Pulmonary artery endothelial cell (primary cell): ENCODE results near the gene FTO. TPM values are rescaled to one million over a fixed set of nuclear protein-coding genes. Genes with fewer than 3 reads are reported as not detected.

Experiments
- DNase-seq: peaks from one replicate; pipeline ENCODE4 v3.0.0-alpha.2; 2011; ENCODE audit warnings: low read depth, low spot score
- total RNA-seq: library from RNA; depleted of rRNA; stranded (reverse); fragments of >200 nt; gene quantifications from 2 replicates; pipeline ENCODE4 v1.2.3, GENCODE V29; 2014

The FTO gene
- total RNA-seq, 1 donor from 2014 or later: 57.4 TPM

DNA sequence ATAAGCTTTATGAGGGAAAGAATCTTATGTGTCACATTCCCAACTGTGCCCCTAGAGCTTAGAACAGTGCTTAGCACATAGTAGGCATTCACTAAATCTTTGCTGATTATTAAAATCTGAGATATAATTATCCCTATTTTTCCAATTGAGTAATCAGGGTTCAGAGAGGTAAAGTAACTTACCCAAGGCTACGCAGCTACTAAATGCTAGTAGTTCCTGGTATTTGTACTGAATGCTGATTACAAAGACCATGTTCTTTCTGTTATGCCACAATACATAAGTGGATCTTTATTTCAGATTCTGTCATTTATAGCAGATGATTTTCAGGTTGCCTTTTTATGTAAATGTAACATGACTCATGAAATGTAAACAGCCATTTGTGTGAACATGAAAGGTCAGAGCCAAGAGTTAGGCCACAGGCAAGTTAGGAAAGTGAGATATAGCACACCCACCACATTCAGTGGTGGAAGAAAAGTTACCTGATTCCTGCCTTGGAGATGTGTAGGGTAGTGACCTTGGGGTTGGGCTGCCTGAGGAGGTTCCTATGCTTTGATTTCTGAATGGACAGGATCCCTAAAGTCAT lies 77.2 kb downstream of the FTO start:
- DNase-seq: no peak

DNA sequence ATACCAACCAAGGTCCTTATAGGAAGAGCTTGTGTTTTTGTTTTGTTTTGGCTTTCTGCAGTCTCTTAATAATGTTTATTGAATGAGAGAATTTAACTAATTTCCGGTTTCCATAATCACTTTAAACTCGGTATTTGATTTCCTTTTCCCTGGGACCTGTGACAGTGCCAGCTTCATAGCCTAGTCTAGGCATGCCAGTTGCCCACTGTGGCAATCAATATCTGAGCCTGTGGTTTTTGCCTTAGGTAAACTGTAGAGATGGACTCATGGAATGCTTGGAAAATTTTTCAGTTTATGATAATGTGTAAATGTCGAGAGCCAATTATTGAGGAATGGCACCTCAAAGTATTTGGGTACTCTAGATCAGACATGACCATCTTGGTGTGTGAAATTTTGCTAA lies 78.2 kb downstream of the FTO start:
- no peak for DNase-seq

DNA sequence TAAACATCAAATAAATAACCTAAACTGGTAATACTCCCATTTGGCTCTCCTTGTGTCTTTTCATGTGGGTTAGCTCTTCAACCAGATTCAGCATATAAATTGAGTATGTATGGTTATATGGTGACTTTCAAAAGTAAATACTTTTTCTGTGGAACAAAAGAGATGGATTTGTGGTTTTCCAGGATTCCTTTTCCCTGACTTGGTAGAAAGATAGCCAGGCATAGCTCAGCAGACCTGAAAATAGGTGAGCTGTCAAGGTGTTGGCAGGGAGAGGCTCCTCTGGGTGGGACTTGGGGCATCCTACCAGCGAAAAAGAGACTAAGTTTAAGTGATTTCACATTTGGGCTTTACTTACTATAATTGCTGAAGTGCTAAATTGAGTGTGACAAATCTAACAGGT lies 80.3 kb downstream of the FTO start:
- no peak for DNase-seq

DNA sequence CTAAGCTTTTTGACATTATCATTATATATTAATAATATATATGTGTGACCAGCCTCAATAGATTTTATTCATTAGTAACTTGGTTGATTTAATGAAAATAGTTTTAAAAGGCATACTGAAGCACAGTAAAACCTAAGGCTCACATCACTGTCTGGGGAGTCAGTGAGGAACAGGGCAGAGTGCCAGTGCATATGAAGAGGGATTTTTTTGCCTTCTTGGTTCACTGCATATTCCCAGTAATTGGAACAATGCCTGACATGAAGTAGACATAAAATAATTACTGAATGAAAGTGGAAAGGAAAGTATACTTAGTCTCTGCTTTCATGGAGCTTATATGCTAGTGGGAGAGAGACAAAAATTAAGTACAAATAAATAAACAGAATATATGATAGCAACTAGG lies 81.1 kb downstream of the FTO start:
- no peak for DNase-seq

DNA sequence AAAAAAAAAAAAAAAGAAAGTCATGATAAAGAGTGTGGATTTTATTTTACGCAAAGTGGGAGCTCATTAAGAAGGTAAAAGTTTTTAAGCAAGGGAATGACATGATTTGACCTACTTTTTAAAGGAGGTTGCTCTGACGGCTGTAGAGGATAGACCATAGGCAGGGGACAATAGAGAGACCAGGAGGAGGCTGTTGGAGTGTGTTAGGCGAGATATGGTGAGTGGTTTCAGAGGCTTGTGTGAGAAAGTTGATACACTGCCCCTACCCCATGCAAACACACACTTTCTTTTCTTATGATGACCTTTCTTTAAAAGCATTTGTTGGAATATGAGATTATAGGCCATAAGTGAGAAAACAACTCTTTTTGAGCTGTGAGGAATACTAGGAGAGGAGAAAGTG lies 82.0 kb downstream of the FTO start:
- no peak for DNase-seq

DNA sequence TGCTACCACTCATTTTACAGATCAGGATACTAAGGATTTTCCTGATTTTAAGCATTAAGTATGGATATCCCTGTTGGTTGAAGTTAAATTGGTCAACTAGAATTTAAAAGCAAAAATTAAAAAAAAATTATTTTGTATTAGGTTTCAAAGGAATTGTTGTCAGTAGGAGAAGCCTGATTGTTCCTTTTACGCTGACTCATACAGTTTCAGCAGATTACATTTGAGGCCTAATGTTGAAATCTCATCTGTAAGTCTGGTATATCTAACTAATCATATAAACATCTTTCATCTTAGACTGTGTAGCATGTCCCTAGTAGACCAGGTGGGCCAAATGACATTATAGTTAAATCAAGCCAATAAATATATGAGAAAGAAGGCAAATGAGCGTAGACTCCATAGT lies 83.5 kb downstream of the FTO start:
- no peak for DNase-seq

DNA sequence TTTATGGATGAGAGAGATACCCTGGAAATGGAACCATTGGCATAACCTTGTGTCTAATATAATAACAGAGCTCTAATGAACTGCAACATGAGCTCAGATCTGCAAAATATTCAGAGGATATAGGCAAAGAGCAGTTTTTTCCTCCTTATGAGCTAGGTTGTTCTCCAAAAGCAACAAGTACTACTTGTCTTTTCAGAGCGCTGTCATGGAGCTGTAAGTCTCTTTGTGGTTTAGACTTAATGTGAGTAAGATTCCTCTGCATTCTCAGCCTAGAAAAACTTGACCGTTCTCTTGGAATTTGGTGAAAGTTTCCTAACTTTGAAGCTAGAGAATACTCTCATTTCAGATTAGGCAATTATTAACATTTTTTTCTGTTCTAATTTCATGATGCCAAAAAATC lies 85.2 kb downstream of the FTO start:
- no peak for DNase-seq

DNA sequence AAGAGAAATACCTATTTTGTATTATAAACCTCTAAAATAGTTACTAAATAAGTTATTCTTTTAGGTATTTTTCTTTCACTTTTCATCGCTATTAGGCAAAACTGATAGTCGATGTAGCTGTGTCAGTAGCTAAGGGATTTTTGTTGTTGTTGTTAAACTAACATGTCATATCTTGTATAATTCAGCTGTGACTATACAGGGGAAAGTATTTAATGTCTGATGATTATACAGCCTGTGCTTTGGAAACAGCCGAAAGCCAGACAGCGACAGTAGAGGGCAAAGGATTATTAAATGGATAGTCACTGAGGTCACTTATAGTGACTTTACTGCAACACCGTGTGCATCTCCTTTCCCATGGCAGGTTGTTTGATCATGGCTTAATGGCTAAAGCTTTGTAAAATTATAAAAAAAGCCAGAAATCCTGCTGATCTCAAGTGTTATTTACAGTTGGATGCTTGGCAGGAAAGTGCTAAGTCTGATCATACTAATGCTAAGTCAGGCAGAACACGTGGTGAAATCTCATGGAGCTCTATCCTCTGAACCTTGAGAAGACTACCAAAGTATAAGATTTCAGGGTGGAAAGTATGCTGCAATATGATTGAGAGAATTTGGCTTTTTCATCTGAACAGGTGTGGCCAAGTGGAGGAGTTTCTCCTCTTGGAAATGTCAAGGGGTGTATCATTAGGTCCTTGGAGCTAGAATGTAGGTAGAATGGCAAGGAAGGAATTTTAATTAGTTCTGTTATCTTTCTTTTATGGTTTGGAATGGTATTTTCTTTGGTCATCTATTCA lies 88.4 kb downstream of the FTO start:
- no peak for DNase-seq

DNA sequence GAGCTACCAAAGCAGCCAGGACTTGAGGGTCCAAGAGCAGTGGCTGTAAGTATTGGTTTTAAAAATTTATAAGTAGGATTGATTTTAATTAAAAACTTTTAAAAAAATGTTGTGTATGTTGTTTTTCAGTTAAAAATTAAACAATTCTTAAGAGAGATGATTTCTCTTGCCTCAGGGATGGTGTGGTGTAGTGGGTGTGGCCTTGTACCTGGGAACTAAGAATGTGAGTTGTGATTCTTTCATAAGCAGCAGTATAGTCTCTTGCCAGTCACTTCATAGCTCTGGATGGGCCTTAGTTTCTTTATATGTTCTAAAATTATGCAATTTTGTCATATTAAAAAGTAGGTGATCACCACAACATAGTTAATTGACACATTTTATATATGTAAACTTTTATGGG lies 99.5 kb downstream of the FTO start:
- no peak for DNase-seq

DNA sequence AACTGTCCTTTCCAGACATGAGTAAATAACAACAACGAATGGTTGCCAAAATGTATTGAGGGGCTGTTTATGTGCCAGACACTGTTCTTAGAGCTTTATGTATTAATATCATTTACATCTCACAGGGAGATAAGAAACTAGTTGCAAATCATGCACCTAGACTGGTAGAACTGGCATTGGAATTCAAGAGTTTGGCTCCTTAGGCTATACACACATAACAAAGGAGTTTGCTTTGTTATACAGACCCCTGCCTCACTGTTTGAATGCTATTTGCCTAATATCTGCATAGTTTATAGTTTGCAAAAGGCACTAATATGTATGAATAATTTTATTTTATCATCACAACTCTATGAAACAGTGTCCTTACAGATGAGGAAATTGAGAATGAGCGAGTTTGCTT lies 100.0 kb downstream of the FTO start:
- no peak for DNase-seq

DNA sequence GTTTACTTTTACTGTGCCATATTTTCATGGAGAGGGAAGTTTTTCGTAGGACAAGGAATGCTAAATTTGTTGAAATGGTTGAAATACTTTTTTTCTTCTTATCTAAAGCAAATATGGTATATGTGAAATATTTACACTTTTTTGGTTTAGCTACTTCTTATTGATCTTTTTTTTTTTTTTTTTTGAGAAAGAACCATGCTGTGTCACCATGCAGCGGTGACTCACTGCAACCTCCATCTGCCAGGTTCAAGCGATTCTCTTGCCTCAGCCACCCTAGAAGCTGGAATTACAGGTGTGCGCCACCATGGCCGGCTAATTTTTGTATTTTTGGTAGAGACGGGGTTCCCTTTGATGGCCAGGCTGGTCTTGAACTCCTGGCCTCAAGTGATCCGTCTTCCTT lies 100.5 kb downstream of the FTO start:
- DNase-seq: no peak

DNA sequence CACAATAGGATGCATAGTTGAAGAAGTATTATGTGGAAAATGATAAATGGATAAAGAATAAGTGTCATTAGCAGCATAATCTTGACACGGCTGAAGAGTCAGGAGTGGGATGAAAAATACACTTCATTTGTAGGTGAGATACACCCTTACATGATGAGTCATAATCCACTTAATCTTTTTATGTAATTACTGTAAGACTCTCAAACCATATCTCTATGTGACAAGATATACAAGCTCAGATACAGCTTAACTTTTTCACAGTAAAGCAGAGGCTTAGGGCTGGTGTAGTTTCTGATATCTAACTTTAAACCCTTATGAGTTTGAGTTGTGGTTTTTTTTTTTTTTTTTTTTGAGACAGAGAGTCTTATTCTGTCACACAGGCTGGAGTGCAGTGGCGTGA lies 101.2 kb downstream of the FTO start:
- DNase-seq: no peak

DNA sequence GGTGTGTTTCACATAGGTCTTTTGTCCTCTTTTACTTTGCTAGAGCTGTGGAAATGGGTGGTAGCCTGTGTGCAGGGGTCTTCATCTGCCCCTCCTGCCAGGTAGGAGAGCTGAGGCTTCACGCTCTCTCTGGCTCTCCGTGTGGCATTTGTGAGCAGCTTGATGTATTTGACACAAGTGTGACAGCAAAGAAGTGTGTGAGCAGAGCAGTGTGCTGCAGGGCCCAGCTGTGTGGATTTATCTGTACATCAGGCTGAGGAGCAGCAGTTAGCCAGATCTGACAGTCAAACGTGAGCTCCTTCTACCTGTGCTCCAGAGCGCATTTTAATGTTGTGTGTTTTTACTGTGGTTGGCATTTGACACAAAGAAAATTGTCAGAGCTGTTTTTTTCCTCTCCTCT lies 101.8 kb downstream of the FTO start:
- no peak for DNase-seq

DNA sequence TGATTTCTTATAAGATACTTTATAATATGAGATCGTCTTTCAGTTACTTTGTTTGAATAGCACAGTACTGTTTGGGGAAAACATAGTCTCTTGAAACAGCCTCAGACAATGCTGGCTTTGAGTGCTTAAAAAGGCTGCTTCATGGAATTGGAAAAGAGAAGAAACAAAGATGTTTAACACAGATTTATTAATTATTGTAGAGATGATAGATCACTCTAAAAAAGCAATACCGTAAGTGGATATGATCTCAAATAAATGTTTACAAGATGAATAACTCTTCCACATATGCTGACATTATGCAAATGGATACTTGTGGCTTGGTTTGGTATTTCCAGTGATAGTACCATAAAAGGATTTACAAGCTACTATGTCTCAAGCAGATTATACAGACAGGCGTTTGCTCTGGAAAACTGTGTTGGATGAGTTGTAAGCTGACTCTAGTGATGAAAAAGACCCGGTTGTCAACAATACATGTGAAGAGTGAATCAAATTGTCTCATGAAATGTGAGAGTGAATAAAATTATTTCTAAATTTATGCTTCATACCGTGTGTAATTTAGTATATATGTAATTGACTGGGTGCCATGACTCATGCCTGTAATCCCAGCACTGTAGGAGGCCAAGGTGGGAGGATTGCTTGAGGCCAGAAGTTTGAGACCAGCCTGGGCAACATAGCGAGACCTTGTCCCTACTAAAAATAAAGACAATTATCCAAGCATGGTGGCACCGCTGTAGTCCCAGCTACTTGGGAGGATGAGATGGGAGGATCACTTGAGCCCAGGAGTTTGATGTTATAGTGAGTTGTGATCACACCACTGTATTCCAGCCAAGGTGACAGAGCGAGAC lies 105.4 kb downstream of the FTO start:
- no peak for DNase-seq

DNA sequence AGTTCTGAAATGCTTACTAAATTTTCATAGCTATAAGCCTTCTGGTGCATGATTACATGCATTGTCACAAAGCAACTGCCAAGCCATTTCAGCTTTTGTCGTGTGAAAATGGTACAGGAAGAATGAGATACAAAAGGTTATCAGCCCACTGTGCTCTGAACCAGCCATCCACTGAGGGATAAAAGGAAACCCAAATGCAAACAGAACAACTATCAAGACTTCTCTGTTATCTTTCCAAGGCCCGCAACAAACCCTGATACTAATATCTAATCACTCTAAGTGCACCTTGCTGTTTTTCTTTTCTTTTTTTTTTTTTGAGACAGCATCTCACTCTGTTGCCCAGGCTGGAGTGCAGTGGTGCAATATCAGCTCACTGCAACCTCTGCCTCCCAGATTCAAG lies 109.0 kb downstream of the FTO start:
- no peak for DNase-seq

DNA sequence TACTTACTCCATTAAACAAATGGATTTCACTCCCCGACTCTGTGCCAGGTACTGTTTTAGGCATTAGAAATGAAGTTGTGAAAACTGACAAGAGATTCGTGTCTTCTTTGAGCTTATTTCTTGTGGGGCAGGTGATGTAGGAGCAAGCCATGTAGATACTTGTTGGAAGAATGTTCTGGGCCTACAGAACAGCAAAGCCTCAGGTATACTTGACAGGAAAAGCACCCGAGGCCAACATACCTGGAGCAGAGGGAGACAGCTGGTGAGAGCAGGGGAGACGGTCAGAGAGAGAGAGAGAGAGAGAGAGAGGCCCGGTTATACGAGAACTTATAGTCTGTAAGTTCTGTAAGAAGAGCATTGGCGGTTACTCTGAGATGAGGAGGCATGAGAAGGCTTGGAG lies 110.8 kb downstream of the FTO start:
- no peak for DNase-seq

DNA sequence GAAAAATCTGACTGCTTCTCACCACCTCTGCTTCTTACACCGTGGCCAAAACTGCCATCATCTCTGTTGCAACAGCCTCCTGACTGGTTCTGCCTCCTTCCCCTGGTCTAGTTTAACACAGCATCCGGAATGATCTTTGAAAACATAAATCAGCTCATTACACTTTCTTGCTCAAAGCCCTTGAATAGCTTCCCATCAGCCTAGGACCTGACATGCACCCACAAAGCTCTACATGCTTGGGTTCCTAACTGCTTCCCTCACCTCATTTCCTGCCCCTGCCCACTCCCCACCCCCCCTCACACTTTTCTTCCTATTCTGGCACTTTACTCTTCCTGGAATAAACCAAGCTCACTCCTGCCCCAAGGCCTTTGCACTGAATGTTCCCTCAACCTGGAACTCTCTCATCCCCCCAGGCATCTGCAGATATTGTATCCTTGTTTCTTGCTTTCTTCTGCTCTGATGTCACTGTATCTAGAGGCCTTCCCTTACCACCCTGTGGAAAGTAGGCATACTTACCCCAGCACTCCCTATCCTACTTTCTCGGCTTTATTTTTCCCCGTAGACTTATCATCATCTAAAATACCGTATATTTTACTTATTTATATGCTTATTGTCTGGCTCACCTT lies 112.4 kb downstream of the FTO start:
- DNase-seq: no peak

DNA sequence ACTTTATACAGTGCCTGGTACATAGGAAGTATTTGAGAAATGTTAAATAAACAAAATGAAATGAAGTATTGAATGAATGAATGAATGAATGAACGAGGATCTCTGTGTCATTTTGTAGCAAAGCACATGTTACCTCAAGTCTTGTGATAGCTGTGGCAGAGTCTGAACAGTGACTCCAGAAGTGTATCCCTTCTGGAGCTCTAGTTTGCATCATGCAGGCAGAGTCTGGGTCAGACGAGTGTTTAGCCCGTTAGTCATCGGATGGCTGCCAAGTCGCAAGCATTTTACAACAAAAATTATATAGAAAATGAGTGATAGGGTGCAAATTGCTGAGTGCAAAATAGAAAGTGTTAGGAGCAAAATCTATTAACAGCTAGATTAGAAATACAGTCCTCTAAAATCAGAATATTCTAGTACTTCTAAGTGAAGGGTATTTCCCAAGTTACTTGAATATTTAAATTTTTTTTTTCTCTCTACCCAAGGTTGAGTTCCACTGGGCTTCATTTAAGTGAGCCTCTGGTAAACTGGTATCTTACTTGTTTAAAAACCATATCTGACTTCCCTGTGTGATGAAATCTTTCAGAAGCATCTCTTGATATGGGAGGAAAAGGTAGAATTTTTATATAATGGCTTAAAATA lies 113.3 kb downstream of the FTO start:
- DNase-seq: peak; percentile 17

DNA sequence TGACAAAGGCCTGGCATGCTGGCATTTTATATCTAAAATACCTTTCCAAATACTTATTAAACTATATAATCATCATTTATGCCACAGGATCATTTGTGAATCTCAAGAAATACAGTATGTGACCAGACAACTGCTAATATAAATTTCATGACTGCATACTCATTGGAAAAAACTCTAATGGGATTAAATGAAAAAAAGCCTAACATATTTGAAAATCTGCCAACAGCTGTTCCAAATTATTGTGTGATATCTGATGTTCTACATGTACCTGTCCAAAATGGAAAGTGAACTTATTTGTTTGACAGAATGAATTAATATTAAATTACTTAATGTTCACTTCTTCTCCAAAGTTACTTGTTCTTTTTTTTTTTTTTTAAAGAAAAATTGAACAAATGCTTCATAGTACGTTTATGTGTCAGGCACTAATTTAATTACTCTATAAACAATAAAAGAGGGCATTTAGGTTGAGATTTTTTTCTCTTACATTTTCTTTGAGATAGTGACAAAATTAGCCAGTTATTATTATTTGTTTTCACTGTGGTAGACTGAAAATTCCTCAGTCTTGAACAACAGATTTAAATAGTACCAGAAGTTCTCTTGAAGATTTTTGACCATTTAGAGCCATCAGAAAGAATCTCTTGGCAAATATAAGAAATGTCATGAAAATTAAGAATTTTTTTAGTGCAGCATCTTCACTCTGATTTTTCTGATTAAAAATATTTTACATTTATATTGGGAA lies 114.0 kb downstream of the FTO start:
- DNase-seq: no peak

DNA sequence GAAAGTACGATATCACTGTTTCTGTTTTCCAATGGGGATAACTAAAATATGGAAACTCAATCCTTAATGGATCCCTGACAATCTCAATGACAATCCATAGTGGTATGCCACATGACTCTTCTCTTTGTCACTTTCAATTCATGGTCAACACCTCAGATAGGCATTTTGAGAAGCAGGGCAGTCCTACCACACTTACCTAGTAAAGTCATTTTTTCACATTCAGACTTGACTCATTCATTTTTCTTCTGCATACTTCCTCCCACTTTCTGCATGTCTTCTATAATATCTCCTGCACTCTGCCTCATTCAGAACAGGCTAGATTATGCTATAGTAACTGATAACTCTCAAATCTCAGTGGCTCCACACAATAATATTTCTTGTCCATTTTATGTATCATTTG lies 117.5 kb downstream of the FTO start:
- no peak for DNase-seq
